Frontal cortex (tissue), 4 donors: ENCODE results near the gene ANK2. TPM values are rescaled to one million over a fixed set of nuclear protein-coding genes. Genes with fewer than 3 reads are reported as not detected.
A peak's percentile ranks its signal among the peaks of the same experiment; 100 is the strongest.

Source experiments
- DNase-seq, 2 donors: peaks; one replicate each; pipeline ENCODE4 v3.0.0; 2012; ENCODE audit warnings: low spot score in 2 of 2
- FAIRE-seq: peaks from 2 replicates; lab custom pipeline; 2012; peaks lifted over from hg19 to GRCh38; lab: Jason Lieb, UNC
- total RNA-seq: library from RNA; depleted of rRNA; stranded (reverse); fragments of >200 nt; gene quantifications from one replicate; pipeline ENCODE4 v1.2.3, GENCODE V29; 2014
- donor health status: control.
- donor health status: control.
- donor health status: control.

The ANK2 gene
- total RNA-seq, 1 donor from 2014 or later, result 477 TPM

DNA sequence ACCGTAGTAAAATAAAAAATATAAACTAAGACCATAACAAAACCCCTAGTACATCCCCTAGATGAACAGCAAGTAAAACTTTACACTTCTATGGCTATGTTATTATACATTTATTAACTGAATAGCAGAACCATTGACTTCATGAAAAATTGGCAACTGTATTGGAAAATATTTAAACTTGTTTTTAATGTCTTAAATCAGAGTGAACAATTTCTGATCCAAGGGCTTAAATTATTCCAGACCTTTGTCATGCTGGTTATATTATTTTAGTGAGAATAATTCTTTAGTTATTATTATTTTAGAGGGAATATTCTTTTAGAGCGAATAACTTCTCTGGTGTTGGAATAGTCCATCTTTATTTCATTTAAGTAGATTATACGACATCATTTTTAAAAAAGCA is 265.0 kb downstream of the ANK2 start:
- DNase-seq (no peak), FAIRE-seq (no peak)

DNA sequence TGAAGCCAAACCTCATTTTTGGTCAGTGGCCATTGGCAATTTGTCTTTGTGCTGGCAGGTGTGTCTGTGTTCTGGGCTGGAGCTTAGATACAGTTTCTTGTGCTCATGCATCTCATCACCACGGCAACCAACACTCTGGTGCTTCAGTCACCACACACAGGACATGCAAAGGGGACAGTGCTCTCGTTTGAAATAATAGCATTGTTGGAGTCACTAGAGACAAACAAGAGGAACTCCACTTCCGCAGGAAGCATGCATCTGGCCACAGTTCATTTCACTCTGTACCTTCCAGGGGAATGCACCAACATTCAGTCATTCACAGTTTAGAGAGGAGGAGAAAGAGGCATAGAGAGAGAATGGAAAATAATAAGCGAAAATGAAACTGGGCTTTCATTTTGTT is 267.4 kb downstream of the ANK2 start:
- no peak for FAIRE-seq

DNA sequence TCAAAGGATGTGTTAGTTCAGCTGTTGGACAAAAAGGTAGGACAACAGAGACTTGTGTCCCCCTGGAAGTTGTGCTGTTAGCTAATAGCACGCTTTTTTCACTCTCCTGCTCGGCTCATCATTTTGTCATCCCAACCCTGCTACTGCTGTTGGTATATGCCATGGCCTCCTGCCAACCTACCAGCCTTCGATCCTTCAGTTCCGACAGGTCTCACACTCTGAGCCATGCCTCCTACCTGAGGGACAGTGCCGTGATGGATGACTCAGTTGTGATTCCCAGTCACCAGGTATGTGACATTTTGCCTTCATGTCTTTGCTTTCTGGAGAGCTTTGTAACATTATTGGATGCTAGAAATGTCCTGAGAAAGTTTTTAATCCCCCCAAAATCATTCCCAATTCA is 268.1 kb downstream of the ANK2 start:
- DNase-seq (no peak), FAIRE-seq (no peak)

More for the DNA sequence above, 267.4 kb downstream of the ANK2 start:
- DNase-seq, result no peak

DNA sequence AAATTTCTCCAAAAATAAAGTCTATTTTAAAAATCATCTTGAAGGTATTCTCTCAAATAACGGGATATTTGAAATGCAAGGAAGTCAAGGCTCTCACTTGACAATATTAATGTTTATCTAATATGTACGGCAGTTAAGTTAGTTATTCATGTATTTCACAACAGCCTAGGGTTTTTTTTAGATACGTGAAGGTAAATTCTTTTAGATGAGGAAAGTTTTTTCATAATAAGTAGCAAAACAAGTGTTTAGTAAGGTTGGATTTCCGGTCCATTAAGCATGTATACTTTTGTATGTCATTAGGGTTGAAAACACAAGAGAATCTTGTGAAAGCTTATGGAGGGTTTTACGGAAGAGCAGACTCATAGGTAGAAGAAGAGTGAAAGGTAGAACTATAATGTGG is 273.3 kb downstream of the ANK2 start:
- no peak for DNase-seq
- FAIRE-seq, result no peak

DNA sequence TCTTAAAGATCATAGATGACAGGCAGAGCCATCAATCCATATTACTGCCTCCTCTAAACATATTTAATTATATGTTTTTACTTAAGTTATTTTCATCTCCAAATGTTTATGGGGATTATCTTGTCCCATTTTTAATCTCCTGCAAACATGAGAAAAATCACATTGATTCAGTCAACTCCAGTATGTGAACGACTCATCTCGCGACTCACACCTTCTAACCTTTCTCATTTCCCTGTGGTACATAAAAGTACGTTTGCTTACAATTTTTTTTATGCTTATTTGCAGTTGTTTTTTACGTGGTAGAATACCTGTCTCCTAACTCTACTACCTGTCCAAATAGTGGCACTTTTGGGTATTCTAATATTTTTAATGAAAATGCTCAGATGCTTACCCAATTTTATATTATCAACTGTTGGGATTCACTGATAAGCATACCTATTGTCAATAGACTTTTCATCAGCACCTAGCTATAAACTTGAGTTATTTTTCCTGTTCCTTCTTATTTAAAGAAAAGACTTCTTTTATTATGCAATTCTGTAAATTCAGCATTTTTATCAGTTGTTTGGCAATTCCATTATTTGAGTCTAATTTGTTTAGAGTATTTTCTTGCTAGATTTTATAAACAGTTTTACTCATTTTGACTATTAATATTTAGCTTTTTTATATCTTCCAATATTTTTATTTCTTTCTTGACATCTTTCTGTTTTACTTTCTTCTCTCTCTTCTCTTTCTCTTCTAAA is 276.6 kb downstream of the ANK2 start:
- DNase-seq, result no peak
- FAIRE-seq, result peak; percentile 50

DNA sequence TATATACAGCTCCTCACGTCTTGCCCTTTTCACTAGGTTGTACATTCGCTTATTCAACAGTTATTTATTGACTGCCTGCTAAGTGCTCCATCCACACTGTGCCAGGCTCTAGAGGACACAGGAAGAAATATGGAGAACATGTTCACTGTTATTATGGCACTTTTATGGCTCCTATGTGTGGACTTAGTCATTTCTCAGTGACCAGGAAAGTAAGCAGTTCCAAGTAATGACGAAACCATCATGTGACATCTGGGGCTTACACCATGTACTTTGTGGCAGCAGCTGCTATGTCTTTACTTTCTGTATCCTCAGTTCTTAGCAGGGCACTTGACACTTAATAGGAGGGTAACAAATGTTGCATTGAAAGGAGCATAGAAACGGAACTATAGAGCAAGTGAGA is 278.0 kb downstream of the ANK2 start:
- FAIRE-seq (no peak), DNase-seq (no peak)

DNA sequence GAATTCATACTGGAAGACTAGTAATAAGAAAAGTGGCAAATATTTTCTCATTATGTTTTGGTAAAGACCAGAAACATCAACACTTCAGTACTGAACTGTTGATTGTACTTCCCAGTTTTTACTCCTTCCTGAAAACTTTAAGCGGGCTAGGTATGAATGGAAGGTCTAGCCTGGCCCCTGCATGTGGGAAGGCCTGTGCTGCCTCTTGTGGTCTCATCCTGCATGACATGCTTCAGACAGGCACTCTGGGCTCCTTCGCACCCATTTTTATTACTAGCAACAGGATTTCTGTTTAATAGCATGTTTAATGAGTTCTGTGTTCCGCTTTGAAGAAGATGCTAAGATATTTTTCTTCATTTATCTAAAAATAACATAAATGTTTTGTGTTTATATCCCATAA is 279.1 kb downstream of the ANK2 start:
- FAIRE-seq (no peak), DNase-seq (no peak)

DNA sequence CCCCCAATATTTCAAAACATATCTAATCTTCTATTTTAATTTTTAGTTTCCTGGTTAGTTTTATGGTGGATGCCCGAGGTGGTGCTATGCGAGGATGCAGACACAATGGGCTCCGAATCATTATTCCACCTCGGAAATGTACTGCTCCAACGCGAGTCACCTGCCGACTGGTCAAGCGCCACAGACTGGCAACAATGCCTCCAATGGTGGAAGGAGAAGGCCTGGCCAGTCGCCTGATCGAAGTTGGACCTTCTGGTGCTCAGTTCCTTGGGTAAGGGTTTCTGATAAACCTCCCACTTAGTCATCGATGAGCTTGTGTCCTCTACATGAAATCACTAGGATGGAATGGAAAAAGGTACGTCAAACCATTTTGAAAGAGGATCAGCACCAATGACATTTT is 280.7 kb downstream of the ANK2 start:
- DNase-seq (no peak), FAIRE-seq (no peak)

DNA sequence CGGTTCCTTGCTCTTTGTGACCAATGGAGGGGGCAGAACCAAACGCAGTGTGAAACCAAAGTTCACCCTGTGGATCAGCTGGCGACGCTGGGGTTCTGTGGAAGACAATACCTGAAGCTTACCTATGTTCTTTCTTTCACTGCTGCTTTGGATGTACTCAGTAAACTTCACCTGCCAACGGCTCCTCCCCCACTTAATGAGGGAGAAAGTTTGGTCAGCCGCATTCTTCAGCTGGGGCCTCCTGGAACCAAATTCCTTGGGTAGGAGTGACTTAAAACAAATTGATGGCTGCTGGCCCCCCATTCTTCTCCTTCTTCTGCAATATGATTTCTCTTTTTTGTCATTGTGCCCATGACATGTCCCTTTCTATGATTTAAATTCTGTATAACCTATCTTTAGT is 282.4 kb downstream of the ANK2 start:
- DNase-seq, result no peak
- no peak for FAIRE-seq

DNA sequence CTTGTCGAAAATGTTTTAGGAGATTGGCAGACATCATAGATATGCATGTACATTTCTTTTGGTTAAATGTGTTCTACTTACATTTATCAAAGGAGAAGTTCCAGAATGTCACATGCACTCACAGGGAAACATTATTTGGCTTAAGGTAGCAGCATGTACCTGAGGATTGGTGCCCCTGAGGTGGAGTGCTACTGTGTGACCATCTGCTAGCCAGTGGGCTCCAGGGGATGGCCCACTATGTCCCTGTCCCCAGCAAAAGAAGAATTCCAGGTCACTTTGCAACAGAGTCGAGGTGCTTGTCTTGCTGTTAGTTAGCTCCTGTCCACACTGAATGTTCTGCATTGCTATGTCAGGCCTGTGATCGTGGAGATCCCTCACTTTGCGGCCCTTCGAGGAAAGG is 283.2 kb downstream of the ANK2 start:
- FAIRE-seq, result no peak
- DNase-seq, result no peak

DNA sequence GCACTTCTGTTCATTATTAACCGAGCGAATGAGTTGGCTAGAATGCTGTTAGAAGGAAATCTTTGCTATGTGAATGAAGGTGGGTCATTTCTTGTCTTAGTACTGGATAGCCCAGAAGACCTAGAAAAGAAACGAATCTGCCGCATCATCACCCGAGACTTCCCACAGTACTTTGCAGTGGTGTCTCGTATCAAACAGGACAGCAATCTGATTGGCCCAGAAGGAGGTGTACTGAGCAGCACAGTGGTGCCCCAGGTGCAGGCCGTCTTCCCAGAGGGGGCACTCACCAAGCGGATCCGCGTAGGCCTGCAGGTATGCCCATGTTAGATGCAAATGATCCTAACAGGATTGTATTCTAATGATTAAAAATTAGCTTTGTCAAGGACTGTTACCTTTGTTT is 286.3 kb downstream of the ANK2 start:
- no peak for DNase-seq
- no peak for FAIRE-seq

DNA sequence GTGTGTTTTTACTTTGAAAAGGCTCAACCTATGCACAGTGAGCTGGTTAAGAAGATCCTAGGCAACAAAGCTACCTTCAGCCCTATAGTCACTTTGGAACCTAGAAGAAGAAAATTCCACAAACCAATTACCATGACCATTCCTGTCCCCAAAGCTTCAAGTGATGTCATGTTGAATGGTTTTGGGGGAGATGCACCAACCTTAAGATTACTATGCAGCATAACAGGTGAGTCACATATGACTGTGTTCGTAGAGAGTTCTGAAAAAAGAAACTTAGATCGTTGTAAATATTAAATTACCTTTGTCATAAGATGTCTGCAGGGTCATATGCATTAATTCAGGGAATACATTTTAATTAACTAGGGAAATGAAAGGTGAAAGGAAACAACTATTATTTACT is 287.1 kb downstream of the ANK2 start:
- FAIRE-seq, result no peak
- no peak for DNase-seq

DNA sequence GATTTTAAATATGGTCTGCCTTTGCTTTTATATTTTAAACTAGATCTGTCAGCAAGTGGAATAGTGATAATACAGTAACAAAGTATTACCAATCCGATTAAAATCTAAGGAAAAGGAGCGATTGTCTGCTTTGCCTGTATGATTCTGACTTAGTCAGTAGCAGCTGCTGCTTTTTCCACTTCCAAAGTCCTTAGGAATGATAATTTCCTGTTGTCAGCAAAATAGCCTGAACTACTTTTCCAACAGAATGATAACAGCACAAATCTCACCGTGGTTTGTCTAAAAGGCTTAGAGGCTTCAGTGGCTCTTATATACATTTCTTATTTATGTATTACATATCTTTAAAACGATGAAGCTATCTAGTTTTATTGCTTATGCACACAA is 290.0 kb downstream of the ANK2 start:
- FAIRE-seq, result no peak
- DNase-seq, result no peak

DNA sequence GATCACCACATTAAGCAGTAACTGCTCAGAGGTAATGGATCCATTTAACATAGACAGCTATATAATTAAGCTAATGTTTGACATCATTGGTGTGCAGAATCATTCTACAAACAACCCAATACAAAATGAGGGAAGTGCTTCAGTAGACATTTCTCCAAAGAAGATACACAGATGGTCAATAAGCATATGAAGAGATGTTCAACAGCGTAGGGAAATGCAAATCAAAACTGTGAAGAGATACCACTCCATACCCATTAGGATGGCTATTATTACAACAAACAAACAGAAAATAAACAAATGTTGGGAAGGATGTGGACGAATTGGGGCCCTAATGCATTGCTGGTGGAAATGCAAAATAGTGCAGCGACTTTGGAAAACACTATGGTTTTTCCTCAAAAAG is 294.6 kb downstream of the ANK2 start:
- FAIRE-seq, result no peak

DNA sequence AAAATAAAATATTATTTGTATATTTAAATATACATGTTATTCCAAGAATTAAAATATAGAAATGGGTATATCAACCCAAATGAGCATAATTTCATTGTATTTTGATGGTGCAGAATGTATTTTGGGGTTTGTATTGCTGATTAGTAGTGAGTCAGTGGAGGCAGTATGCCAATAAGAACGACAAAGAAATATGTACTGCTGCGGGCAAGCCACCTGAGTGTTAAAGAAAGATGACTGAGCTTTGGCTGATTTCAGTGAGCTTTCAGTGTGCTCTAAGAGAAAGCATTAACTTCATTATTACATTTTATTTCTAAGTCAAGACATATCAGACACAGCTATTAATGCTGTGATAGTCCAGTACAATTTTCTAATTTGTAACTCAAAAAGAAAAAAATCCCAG is 297.8 kb downstream of the ANK2 start:
- DNase-seq (no peak), FAIRE-seq (no peak)

More for the DNA sequence above, 294.6 kb downstream of the ANK2 start:
- no peak for DNase-seq

DNA sequence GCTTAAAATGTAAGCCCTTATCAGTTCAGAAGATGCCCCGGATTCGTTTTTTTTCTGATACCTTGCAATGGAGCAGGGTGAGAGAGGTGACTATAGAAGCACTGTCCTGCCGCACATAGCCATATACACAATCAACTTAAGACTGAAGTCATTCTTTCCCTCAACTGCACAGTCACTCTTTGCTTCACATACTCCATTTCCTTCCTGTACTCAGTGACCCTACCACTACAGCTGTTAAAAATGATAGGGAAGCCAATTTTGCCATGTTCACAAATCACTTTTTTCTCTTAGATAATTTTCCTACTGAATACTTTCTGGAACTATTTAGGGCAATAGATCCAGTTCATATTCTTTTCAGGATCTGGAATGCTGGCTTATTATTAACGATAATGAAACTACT is 300.0 kb downstream of the ANK2 start:
- no peak for FAIRE-seq
- DNase-seq, result no peak

DNA sequence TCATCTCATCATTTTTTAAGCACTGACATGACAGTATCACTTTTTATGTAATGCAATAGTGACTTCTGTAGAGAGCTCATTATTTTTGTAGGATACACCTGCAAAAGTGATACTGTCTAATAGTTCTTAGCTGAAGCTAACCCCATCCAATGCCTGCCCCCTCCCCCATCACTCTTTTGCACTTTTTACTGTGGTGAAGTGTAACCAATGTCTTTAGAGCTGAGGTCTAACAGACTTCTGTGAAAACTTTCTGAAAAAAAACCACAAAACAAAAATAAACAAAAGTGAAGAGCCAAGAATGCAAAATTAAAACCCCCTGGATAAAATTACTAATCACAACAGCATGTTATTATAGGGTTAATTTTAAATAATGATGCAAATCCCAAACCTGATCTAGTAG is 301.1 kb downstream of the ANK2 start:
- FAIRE-seq (no peak), DNase-seq (no peak)

DNA sequence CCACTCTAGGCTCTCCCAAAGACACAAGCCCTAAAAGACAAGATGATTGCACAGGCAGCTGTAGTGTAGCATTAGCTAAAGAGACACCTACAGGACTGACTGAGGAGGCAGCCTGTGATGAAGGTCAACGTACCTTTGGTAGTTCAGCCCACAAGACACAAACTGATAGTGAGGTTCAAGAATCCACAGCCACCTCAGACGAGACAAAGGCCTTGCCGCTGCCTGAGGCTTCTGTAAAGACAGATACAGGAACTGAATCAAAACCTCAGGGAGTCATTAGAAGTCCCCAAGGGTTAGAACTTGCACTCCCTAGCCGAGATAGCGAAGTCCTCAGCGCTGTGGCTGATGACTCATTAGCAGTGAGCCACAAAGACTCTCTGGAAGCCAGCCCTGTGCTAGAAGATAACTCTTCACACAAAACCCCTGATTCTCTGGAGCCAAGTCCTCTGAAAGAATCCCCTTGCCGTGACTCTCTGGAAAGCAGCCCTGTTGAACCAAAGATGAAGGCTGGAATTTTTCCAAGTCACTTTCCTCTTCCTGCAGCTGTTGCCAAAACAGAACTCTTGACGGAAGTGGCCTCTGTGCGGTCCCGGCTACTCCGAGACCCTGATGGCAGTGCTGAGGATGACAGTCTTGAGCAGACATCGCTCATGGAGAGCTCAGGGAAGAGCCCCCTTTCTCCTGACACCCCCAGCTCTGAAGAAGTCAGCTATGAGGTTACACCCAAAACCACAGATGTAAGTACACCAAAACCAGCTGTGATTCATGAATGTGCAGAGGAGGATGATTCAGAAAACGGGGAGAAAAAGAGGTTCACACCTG is 306.3 kb downstream of the ANK2 start:
- no peak for FAIRE-seq
- no peak for DNase-seq

DNA sequence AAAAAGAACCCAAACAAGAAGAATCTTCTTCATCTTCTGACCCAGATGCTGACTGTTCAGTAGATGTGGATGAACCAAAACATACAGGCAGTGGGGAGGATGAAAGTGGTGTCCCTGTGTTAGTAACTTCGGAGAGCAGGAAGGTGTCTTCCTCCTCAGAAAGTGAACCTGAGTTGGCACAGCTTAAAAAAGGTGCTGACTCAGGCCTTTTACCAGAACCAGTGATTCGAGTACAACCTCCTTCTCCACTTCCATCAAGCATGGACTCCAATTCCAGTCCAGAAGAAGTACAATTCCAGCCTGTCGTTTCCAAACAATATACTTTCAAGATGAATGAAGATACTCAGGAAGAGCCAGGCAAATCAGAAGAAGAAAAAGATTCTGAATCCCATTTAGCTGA is 307.0 kb downstream of the ANK2 start:
- no peak for FAIRE-seq
- no peak for DNase-seq

DNA sequence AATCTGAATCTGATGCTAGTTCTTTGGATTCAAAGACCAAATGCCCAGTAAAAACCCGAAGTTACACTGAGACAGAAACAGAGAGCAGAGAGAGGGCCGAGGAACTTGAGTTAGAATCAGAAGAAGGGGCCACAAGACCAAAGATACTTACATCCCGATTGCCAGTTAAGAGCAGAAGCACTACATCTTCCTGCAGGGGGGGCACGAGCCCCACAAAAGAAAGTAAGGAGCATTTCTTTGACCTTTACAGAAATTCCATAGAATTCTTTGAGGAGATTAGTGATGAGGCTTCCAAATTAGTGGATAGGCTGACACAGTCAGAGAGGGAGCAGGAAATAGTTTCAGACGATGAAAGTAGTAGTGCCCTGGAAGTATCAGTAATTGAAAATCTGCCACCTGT is 309.3 kb downstream of the ANK2 start:
- FAIRE-seq, result no peak
- no peak for DNase-seq

DNA sequence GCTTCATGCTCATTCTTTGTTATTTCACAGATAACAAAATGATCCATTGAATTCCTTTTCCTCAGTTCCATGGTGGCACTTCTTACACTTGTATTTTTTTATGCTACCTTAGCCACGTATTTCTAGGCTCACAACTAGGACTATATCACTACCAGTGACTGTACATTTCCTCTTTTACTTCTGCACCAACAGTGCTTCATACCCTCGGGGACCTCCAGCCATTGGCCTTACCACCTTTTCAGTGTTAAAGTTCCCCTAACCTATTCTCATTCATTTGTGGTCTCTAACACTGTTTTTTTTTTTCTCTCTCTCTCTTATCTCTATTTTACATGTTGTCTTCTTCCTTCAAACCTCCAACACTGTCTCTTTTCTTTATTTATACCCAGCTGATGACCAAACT is 315.9 kb downstream of the ANK2 start:
- FAIRE-seq (no peak), DNase-seq (no peak)

DNA sequence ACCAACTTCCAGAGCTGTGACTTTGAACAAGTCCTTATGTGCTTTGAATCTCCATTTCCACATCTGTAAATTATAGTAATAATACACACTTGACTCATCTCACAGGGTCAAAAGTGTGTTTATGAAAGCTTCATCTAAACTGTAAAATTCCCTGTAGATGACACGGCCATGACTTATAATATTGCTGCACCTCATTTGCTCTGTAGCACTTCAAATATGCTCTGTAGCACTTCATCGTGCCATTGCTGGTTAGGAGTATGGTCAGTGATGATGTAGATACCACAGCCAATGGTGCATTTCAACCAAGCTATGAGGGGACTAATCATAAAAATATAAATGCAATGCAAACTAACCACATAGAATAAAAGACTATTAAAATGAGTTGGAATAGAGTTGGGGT is 318.6 kb downstream of the ANK2 start:
- DNase-seq, result no peak
- FAIRE-seq, result no peak
